ENCODE results near the gene RAP2C. TPM values are rescaled to one million over a fixed set of nuclear protein-coding genes. Genes with fewer than 3 reads are reported as not detected.

RAP2C gene
- total and polyA plus RNA-seq, 2 donors (not counting 3 experiments of a cell fraction or from before 2014, with no cell fraction given) = 5.5 to 22.2 TPM

GRCh38 chrX:132171881-132172280, 47.4 kb downstream of the RAP2C start:
- Histone ChIP-seq H4K20me1 (replicated peaks; ENCODE audit: control insufficient read depth, extremely low read depth, insufficient read depth, low read length) (no peaks in the 10 kb centered on the region), H3K9me1 (replicated peaks; ENCODE audit: control insufficient read depth, extremely low read depth, insufficient read depth, low read length) (no peaks in the 10 kb centered on the region), H3K4me3 (replicated peaks in 1 of 3; ENCODE audit: insufficient read depth in 1 of 3, low read depth in 1 of 3, low read length in 3 of 3) (no peak overlapping the region), H3K4me1 (ENCODE audit: control insufficient read depth, extremely low read depth, insufficient read depth, low read length) (no peaks in the 10 kb centered on the region), H3K4me2 (ENCODE audit: insufficient read depth, low read length) (no peak overlapping the region), H2AFZ (ENCODE audit: low read depth, low read length) (no peak overlapping the region), H3K36me3 (ENCODE audit: control insufficient read depth in 2 of 2, extremely low read depth in 1 of 2, insufficient read depth in 2 of 2, low read length in 2 of 2) (no peaks in the 10 kb centered on the region), H3K27me3 (ENCODE audit: control insufficient read depth in 2 of 2, insufficient read depth in 2 of 2, low read length in 2 of 2) (peaks cover 0 to 2% of the 10 kb centered on the region in 2 experiments), H3K27ac (ENCODE audit: insufficient read depth, low read depth, low read length) (no peak overlapping the region), H3K9ac (replicated peaks; ENCODE audit: extremely low read depth, insufficient read depth, low read length) (no peak overlapping the region), H3K9me3 (replicated peaks; ENCODE audit: control insufficient read depth, insufficient read depth, low read length) (no peaks in the 10 kb centered on the region), H3K79me2 (ENCODE audit: control insufficient read depth, insufficient read depth, low read length) (no peaks in the 10 kb centered on the region)
- intact Hi-C loops (cut with micrococcal nuclease) = loop anchor here (1.0 kb wide), 1 partner anchor 47 kb away; the partner anchor contains the start of gene RAP2C
- ChIA-PET CTCF (interaction anchor here (0.8 to 1.8 kb wide), 4 partner anchors 13 to 317 kb away, joined by 3 to 23 read pairs (median 4); partner anchors contain the start of gene RAP2C), POLR2A (no interaction called here)
- dilution Hi-C loops (cut with MboI; ENCODE audit: extremely low pct_ligation_motif_present, low sequenced_read_pairs) = no loop called here
- TF ChIP-seq GATA2 (IDR thresholded peaks at IDR 0.05; ENCODE audit: insufficient read depth, insufficient read length, low read depth, low read length) = no peak
- no peak for TF ChIP-seq CTCF (IDR thresholded peaks at IDR 0.05; ENCODE audit: extremely low read depth in 1 of 2, insufficient read depth in 1 of 2, low read depth in 1 of 2, low read length in 2 of 2)
- no peak for TF ChIP-seq POLR2AphosphoS5 (IDR thresholded peaks at IDR 0.05; ENCODE audit: insufficient read depth, low read depth, low read length)
- TF ChIP-seq EZH2 (IDR thresholded peaks at IDR 0.05; ENCODE audit: borderline replicate concordance, low read depth, low read length, severe bottlenecking) = no peak
- no peak for TF ChIP-seq JUN (IDR thresholded peaks at IDR 0.05; ENCODE audit: borderline replicate concordance, insufficient read depth, insufficient read length, low read depth)
- no peak for TF ChIP-seq FOS (IDR thresholded peaks at IDR 0.05; ENCODE audit: borderline replicate concordance, insufficient read depth, low read length)
- no peak for TF ChIP-seq POLR2A (IDR thresholded peaks at IDR 0.05; ENCODE audit: low read depth, low read length)
- no peak for TF ChIP-seq MAX (IDR thresholded peaks at IDR 0.05; ENCODE audit: insufficient read depth, insufficient read length)
- TF ChIP-seq MYC (IDR thresholded peaks at IDR 0.05; ENCODE audit: low read depth, low read length) = no peak
- FAIRE-seq = no peak
- BruUV-seq (replicated peaks) = no TSS peak
- no peak for DNase-seq (ENCODE audit: low read depth, low spot score)
